ENCODE results near the gene IDS. TPM values are rescaled to one million over a fixed set of nuclear protein-coding genes. Genes with fewer than 3 reads are reported as not detected.

Gene IDS
- total RNA-seq, 1 experiment from 2014 or later = 39.2 TPM

GRCh38 chrX:149516604-149517003 is 11.5 kb upstream of the IDS start:
- H3K9me3 Mint-ChIP-seq = peaks cover 74 to 77% of the 10 kb centered on the region in 2 experiments
- H3K36me3 Mint-ChIP-seq (ENCODE audit: insufficient read depth in 1 of 3, low read depth in 3 of 3) = peaks cover 3 to 17% (median 10%) of the 10 kb centered on the region in 3 experiments; a peak in 6 of 7 replicates

More at GRCh38 chrX:149516604-149517003, 11.5 kb upstream of the IDS start:
- H3K79me1 ChIP-seq (ENCODE audit: insufficient read depth, low read depth, low read length, poor library complexity, severe bottlenecking) = no peaks in the 10 kb centered on the region
- no peak overlapping the region for H2BK20ac ChIP-seq (ENCODE audit: low read depth, low read length, poor library complexity, severe bottlenecking)
- H2BK12ac ChIP-seq (ENCODE audit: insufficient read length, low read depth, low read length) = no peak overlapping the region
- no CpG with 5 or more reads among the region's 2 CpGs for WGBS (ENCODE audit: extremely low coverage, insufficient read length, low lambda C conversion rate)
- no peak overlapping the region for H4K8ac ChIP-seq (replicated peaks; ENCODE audit: insufficient read length, low read depth, low read length)
- H3K4me2 ChIP-seq (ENCODE audit: insufficient read depth, insufficient read length, low read length) = no peak overlapping the region
- H3K4me3 Mint-ChIP-seq = no peak overlapping the region
- no peak overlapping the region for H3K9ac ChIP-seq (ENCODE audit: extremely low read depth, insufficient read length, low read length)
- no peak overlapping the region for H4K5ac ChIP-seq (ENCODE audit: insufficient read length, low read depth, low read length)
- H3T11ph ChIP-seq (ENCODE audit: low read length) = no peak overlapping the region
- H3K27ac Mint-ChIP-seq = no peak overlapping the region
- H3K4me1 Mint-ChIP-seq = peaks cover 15 to 16% of the 10 kb centered on the region in 2 experiments
- H2BK15ac ChIP-seq (ENCODE audit: low read depth, low read length) = no peak overlapping the region
- no peak overlapping the region for H2BK5ac ChIP-seq (ENCODE audit: insufficient read length, low read length)
- peaks cover 22% of the 10 kb centered on the region for H3K9me3 ChIP-seq (ENCODE audit: control insufficient read depth, low read depth, low read length)
- H3K23ac ChIP-seq (ENCODE audit: insufficient read length, low read depth, low read length) = no peak overlapping the region
- no peak overlapping the region for H3K56ac ChIP-seq (ENCODE audit: insufficient read length, low read depth, low read length)
- H3K4ac ChIP-seq (ENCODE audit: low read depth, low read length) = no peak overlapping the region
- H3K18ac ChIP-seq (ENCODE audit: insufficient read length, low read depth, low read length) = no peak overlapping the region
- no peaks in the 10 kb centered on the region for H4K20me1 ChIP-seq (ENCODE audit: control insufficient read depth, insufficient read depth, insufficient read length)
- no peak for TF ChIP-seq CTCF (conservative IDR thresholded peaks at IDR 0.05)
- no peak overlapping the region for H2BK120ac ChIP-seq (ENCODE audit: low read depth, low read length, poor library complexity, severe bottlenecking)
- no peaks in the 10 kb centered on the region for H3K27me3 ChIP-seq (ENCODE audit: insufficient read depth, low read length)
- H4K91ac ChIP-seq (ENCODE audit: insufficient read length, low read depth, low read length) = no peak overlapping the region
- H2AFZ ChIP-seq (ENCODE audit: low read length) = no peak overlapping the region
- no peak overlapping the region for H3K27ac ChIP-seq (ENCODE audit: insufficient read length, low read depth, low read length)
- H3K27me3 Mint-ChIP-seq (ENCODE audit: low read depth) = peaks cover 1% of the 10 kb centered on the region; the same call in 1 of the 2 replicates
- no peaks in the 10 kb centered on the region for H3K79me2 ChIP-seq (ENCODE audit: insufficient read depth, low read length)
- DNase-seq = no peak
- no peak overlapping the region for H2AK5ac ChIP-seq (ENCODE audit: insufficient read length, low read length)
- no peaks in the 10 kb centered on the region for H3K23me2 ChIP-seq (ENCODE audit: insufficient read length, low read depth, low read length, poor library complexity, severe bottlenecking)
- no peak overlapping the region for H3K14ac ChIP-seq (ENCODE audit: insufficient read depth, low read length)
- H3K4me1 ChIP-seq (ENCODE audit: insufficient read depth, low read length) = no peaks in the 10 kb centered on the region
